ENCODE data around the gene RAPGEF1. TPM values are rescaled to one million over a fixed set of nuclear protein-coding genes. Genes with fewer than 3 reads are reported as not detected.

Gene RAPGEF1
- polyA plus RNA-seq, 1 donor from 2014 or later: 23.6 TPM

- Histone ChIP-seq H3F3A (ENCODE audit: insufficient read depth, low read length, poor library complexity, severe bottlenecking) (no peaks in the 10 kb centered on the region), H3K36me3 (ENCODE audit: insufficient read depth, low read length) (no peaks in the 10 kb centered on the region), H3K27ac (ENCODE audit: low read length) (no peak overlapping the region), H3K9me3 (ENCODE audit: low read length) (no peaks in the 10 kb centered on the region), H3K4me2 (ENCODE audit: low read length) (no peak overlapping the region), H2AFZ (ENCODE audit: low read depth, low read length) (no peak overlapping the region), H3K4me3 (ENCODE audit: low read length) (no peak overlapping the region), H3K27me3 (ENCODE audit: insufficient read depth, low read depth, low read length) (no peaks in the 10 kb centered on the region), H3K9ac (ENCODE audit: low read length) (no peak overlapping the region), H3K9me2 (ENCODE audit: insufficient read depth, low read length) (no peaks in the 10 kb centered on the region), H3K79me2 (replicated peaks; ENCODE audit: insufficient read depth, low read length) (no peaks in the 10 kb centered on the region), H4K20me1 (ENCODE audit: insufficient read depth) (no peaks in the 10 kb centered on the region)
- TF ChIP-seq TAF1 (IDR thresholded peaks at IDR 0.05; ENCODE audit: low read depth): no peak
- TF ChIP-seq EZH2 (IDR thresholded peaks at IDR 0.05; ENCODE audit: borderline replicate concordance, insufficient read depth, low read length, poor library complexity, severe bottlenecking): no peak
- TF ChIP-seq SMC3 (conservative IDR thresholded peaks at IDR 0.05; ENCODE audit: poor library complexity): no peak
- TF ChIP-seq RAD21 (conservative IDR thresholded peaks at IDR 0.05): no peak
- no peak for TF ChIP-seq CTCF (IDR thresholded peaks at IDR 0.05; ENCODE audit: poor library complexity, severe bottlenecking)
- TF ChIP-seq REST (IDR thresholded peaks at IDR 0.05; ENCODE audit: borderline replicate concordance): no peak
- no peak for TF ChIP-seq EP300 (conservative IDR thresholded peaks at IDR 0.05; ENCODE audit: poor library complexity, severe bottlenecking)
- no peak for TF ChIP-seq POLR2AphosphoS5 (IDR thresholded peaks at IDR 0.05)
- no peak for TF ChIP-seq MXI1 (conservative IDR thresholded peaks at IDR 0.05; ENCODE audit: poor library complexity, severe bottlenecking)
Observed at GRCh38 chr9:131607591-131607990, 132.3 kb downstream of the RAPGEF1 start.

GRCh38 chr9:131606896-131607567 is 132.8 kb downstream of the RAPGEF1 start:
- Histone ChIP-seq H3K27me3 (ENCODE audit: insufficient read depth, low read depth, low read length) (no peaks in the 10 kb centered on the region), H4K20me1 (ENCODE audit: insufficient read depth) (no peaks in the 10 kb centered on the region), H3K36me3 (ENCODE audit: insufficient read depth, low read length) (no peaks in the 10 kb centered on the region), H3K9me3 (ENCODE audit: low read length) (no peaks in the 10 kb centered on the region), H3K9ac (ENCODE audit: low read length) (no peak overlapping the region), H3K4me2 (ENCODE audit: low read length) (no peak overlapping the region), H3K79me2 (replicated peaks; ENCODE audit: insufficient read depth, low read length) (no peaks in the 10 kb centered on the region), H3K9me2 (ENCODE audit: insufficient read depth, low read length) (no peaks in the 10 kb centered on the region), H3K4me3 (ENCODE audit: low read length) (no peak overlapping the region), H3F3A (ENCODE audit: insufficient read depth, low read length, poor library complexity, severe bottlenecking) (no peaks in the 10 kb centered on the region), H2AFZ (ENCODE audit: low read depth, low read length) (no peak overlapping the region), H3K27ac (ENCODE audit: low read length) (no peak overlapping the region)
- TF ChIP-seq EZH2 (IDR thresholded peaks at IDR 0.05; ENCODE audit: borderline replicate concordance, insufficient read depth, low read length, poor library complexity, severe bottlenecking) (no peak), TAF1 (IDR thresholded peaks at IDR 0.05; ENCODE audit: low read depth) (no peak), MXI1 (conservative IDR thresholded peaks at IDR 0.05; ENCODE audit: poor library complexity, severe bottlenecking) (no peak), RAD21 (conservative IDR thresholded peaks at IDR 0.05) (no peak), REST (IDR thresholded peaks at IDR 0.05; ENCODE audit: borderline replicate concordance) (no peak), CTCF (IDR thresholded peaks at IDR 0.05; ENCODE audit: poor library complexity, severe bottlenecking) (no peak), SMC3 (conservative IDR thresholded peaks at IDR 0.05; ENCODE audit: poor library complexity) (no peak), POLR2AphosphoS5 (IDR thresholded peaks at IDR 0.05) (no peak), EP300 (conservative IDR thresholded peaks at IDR 0.05; ENCODE audit: poor library complexity, severe bottlenecking) (no peak)
